IMR-90 (cell line): ENCODE results near the gene CFC1B. TPM values are rescaled to one million over a fixed set of nuclear protein-coding genes. Genes with fewer than 3 reads are reported as not detected.

Source experiments
- microRNA-seq, 2 experiments: library from miRNA; stranded (forward) in 1 of 2; unstranded in 1 of 2; fragments of 10-50 nt in 1 of 2; fragments of <30 nt in 1 of 2; gene quantifications in 1 of 2; microRNA quantifications in 1 of 2; one replicate each; pipeline versions ENCODE3 to v1.1.0; 2013 to 2020; ENCODE audit not compliant: insufficient read depth in 1 of 2, insufficient read length in 1 of 2, unreplicated experiment in 1 of 2
- polyA plus RNA-seq, 3 experiments: library from polyadenylated mRNA; depleted of rRNA; stranded (reverse); fragments of >200 nt; gene quantifications; 2 replicates each; pipeline ENCODE4 v1.2.3, GENCODE V29; 2012; ENCODE audit warnings: low replicate concordance in 1 of 3
- small RNA-seq, 5 experiments: library from RNA; depleted of rRNA; stranded (forward); fragments of <200 nt; gene quantifications; one replicate each; pipeline ENCODE3, GENCODE V24; 2012
- total RNA-seq: library from RNA; depleted of rRNA; stranded (reverse); fragments of >200 nt; gene quantifications from 2 replicates; pipeline ENCODE4 v1.2.3, GENCODE V29; 2012; rRNA removed

The CFC1B gene
- total and polyA plus RNA-seq, 2 of the 4 experiments (the other 2 are of a cell fraction), result not detected

Small RNA genes within 50 kb of the gene (microRNA-seq; reads per million reads assigned to microRNA genes)
- not detected for gene RF00017 (ENCODE audit: insufficient read depth, insufficient read length)
- not detected for gene RNU6-473P (ENCODE audit: insufficient read depth, insufficient read length)

Small RNA genes within 50 kb of the gene (small RNA-seq; reads per million reads assigned to genes)
- gene RF00017 (0 reads per million in 5 experiments), gene RNU6-473P (0 reads per million in 5 experiments)

Other genes with a start within 250 kb of the CFC1B start
- 127 and 154 TPM in 2 replicates for gene IMP4, start 178.3 kb upstream of the CFC1B start, total RNA-seq
- 169 and 187 TPM in 2 replicates for gene IMP4, start 178.3 kb upstream of the CFC1B start, polyA plus RNA-seq (2012; rRNA removed)
- 7.2 and 9.7 TPM in 2 replicates for gene PTPN18, start 165.2 kb upstream of the CFC1B start, total RNA-seq
- 13.4 and 15.5 TPM in 2 replicates for gene PTPN18, start 165.2 kb upstream of the CFC1B start, polyA plus RNA-seq (2012; rRNA removed)
- not detected in 2 replicates for gene POTEI, start 11.9 kb upstream of the CFC1B start, total RNA-seq
- not detected in 2 replicates for gene POTEI, start 11.9 kb upstream of the CFC1B start, polyA plus RNA-seq (2012; rRNA removed)
- gene CFC1, start 78.4 kb downstream of the CFC1B start, total RNA-seq, result not detected in 2 replicates
- not detected in 2 replicates for gene CFC1, start 78.4 kb downstream of the CFC1B start, polyA plus RNA-seq (2012; rRNA removed)
- gene POTEJ, start 90.2 kb downstream of the CFC1B start, total RNA-seq, result not detected in 2 replicates
- not detected in 2 replicates for gene POTEJ, start 90.2 kb downstream of the CFC1B start, polyA plus RNA-seq (2012; rRNA removed)
- not detected in 2 replicates for gene GPR148, start 207.8 kb downstream of the CFC1B start, total RNA-seq
- not detected in 2 replicates for gene GPR148, start 207.8 kb downstream of the CFC1B start, polyA plus RNA-seq (2012; rRNA removed)
- not detected in 2 replicates for gene AMER3, start 234.3 kb downstream of the CFC1B start, total RNA-seq
- gene AMER3, start 234.3 kb downstream of the CFC1B start, polyA plus RNA-seq (2012; rRNA removed), result not detected in 2 replicates